Esophagus muscularis mucosa (tissue), 4 donors: ENCODE measurements around the gene AKAP13. TPM values are rescaled to one million over a fixed set of nuclear protein-coding genes. Genes with fewer than 3 reads are reported as not detected.

Source experiments
- DNase-seq: peaks from one replicate; pipeline ENCODE4 v3.0.0-alpha.2; 2017; ENCODE audit errors: extremely low spot score
- H3K27ac ChIP-seq, 4 donors: fragments of 200-600 bp; sonication (generic); replicated peaks in 1 of 4; 1 replicate in 3 of 4; 2 replicates in 1 of 4; pipeline ENCODE4 v1.5.1; 2016 to 2019; ENCODE audit warnings: mild to moderate bottlenecking in 1 of 4
- H3K27me3 ChIP-seq, 4 donors: fragments of 200-600 bp; sonication (generic); one replicate each; pipeline versions ENCODE4 v1.5.1 to v1.6.0; 2016 to 2019
- H3K36me3 ChIP-seq, 4 donors: fragments of 200-600 bp; sonication (generic); one replicate each; pipeline ENCODE4 v1.5.1; 2016 to 2019
- H3K4me1 ChIP-seq, 4 donors: fragments of 200-600 bp; sonication (generic); one replicate each; pipeline ENCODE4 v1.5.1; 2016 to 2019
- H3K4me3 ChIP-seq, 4 donors: fragments of 200-600 bp; sonication (generic); 1 replicate in 2 of 4; 2 replicates in 2 of 4; pipeline ENCODE4 v1.5.1; 2016 to 2019; ENCODE audit warnings: mild to moderate bottlenecking in 4 of 4, moderate library complexity in 1 of 4
- H3K9me3 ChIP-seq, 4 donors: fragments of 200-600 bp; sonication (generic); 1 replicate in 3 of 4; 2 replicates in 1 of 4; pipeline ENCODE4 v1.5.1; 2016 to 2019
- CTCF ChIP-seq, 3 experiments: fragments of 200-600 bp in 2 of 3; fragments of 450-650 bp in 1 of 3; sonication (generic) in 2 of 3; IDR thresholded peaks; one replicate each; pipeline ENCODE4 v1.5.1; 2017 to 2019; ENCODE audit warnings: antibody characterized with exemption in 3 of 3, mild to moderate bottlenecking in 2 of 3, moderate library complexity in 1 of 3
- EP300 ChIP-seq: sonication (generic); formaldehyde crosslinking; IDR thresholded peaks from one replicate; pipeline ENCODE4 v1.6.1; 2017; ENCODE audit warnings: antibody characterized with exemption
- POLR2A ChIP-seq: fragments of 450-650 bp; IDR thresholded peaks from one replicate; pipeline ENCODE4 v1.6.1; 2017; ENCODE audit warnings: antibody characterized with exemption, moderate library complexity, mild to moderate bottlenecking, low read depth
- POLR2AphosphoS5 ChIP-seq, 2 donors: sonication (generic); formaldehyde crosslinking; IDR thresholded peaks; one replicate each; pipeline ENCODE4 v1.6.1; 2017; ENCODE audit warnings: antibody characterized with exemption in 2 of 2
- WGBS: methylation state at CpG from one replicate; pipeline ENCODE4 v1.1.5; 2018; 5-methylcytosine and 5-hydroxymethylcytosine counted together
- intact Hi-C: fragments of 100-400 bp; cut with DNase I; formaldehyde crosslinking; loops from one replicate; pipeline ENCODE4 v1.15.1; 2023
- total RNA-seq, 4 donors: library from RNA; depleted of rRNA; stranded (reverse); fragments of >200 nt; gene quantifications; one replicate each; pipeline versions ENCODE4 v1.1.0 to v1.2.1, GENCODE V29; 2016

The AKAP13 gene
- total RNA-seq, 4 donors from 2014 or later: 232 to 323 (median 284) TPM

- 85% methylated on average over 5 of the region's 5 CpGs for WGBS
Observed at GRCh38 chr15:85403745-85404144, 23.3 kb downstream of the AKAP13 start.

DNA sequence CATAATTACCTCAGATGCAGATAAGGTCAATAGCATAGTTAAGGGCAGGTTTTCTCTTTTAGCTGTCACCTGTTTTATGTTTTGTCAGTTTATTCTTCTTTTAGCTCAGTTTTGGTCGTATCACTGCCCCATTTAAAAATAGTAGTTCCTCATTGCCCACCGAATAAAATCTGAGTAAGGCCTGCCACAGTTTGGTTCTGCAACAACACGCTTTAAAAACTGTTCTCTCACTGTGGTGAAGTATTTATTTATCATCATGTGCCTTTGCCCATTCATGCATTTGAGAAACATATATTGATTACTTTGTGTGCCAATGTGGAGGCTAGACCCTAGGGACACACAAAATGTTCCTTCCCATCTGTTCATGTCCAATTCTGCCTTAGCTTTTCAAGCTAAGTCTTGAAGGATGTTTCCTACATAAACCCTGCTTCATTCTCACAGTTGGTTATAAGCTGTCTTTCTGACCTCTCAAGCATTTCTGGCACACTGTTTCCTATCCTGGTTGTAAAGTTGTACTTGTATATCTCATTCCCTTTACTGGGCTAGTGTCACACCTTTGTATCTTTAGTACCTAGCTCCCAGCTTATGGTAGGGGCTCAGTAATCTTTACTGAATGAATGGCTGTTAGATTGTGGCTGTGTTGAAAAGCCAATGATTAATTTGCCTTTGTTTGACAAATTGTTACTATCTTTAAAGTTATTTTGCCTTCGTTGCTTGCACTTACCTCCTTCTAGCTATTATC is 23.9 kb downstream of the AKAP13 start:
- intact Hi-C loops: no loop called here
- Histone ChIP-seq H3K36me3 (no peaks in the 10 kb centered on the region), H3K9me3 (no peaks in the 10 kb centered on the region), H3K27me3 (no peaks in the 10 kb centered on the region), H3K27ac (peak overlapping the region; percentile 58 to 74 (median 64)), H3K4me1 (peaks cover 77 to 97% (median 91%) of the 10 kb centered on the region in 4 donors), H3K4me3 (no peak overlapping the region)
- 42% methylated on average over 4 of the region's 4 CpGs for WGBS
- TF ChIP-seq EP300 (no peak), POLR2AphosphoS5 (IDR thresholded peaks at IDR 0.05) (no peak), POLR2A (no peak), CTCF (IDR thresholded peaks at IDR 0.05) (no peak)
- no peak for DNase-seq

More at GRCh38 chr15:85403745-85404144, 23.3 kb downstream of the AKAP13 start:
- TF ChIP-seq POLR2AphosphoS5 (IDR thresholded peaks at IDR 0.05): no peak
- no peak for TF ChIP-seq POLR2A
- TF ChIP-seq CTCF (IDR thresholded peaks at IDR 0.05): no peak
- no peak for TF ChIP-seq EP300
- Histone ChIP-seq H3K9me3 (no peaks in the 10 kb centered on the region), H3K27me3 (no peaks in the 10 kb centered on the region), H3K4me1 (peaks cover 77 to 92% (median 90%) of the 10 kb centered on the region in 4 donors), H3K27ac (peak overlapping the region; percentile 58 to 74 (median 64)), H3K36me3 (no peaks in the 10 kb centered on the region), H3K4me3 (no peak overlapping the region)
- intact Hi-C loops: no loop called here
- no peak for DNase-seq

DNA sequence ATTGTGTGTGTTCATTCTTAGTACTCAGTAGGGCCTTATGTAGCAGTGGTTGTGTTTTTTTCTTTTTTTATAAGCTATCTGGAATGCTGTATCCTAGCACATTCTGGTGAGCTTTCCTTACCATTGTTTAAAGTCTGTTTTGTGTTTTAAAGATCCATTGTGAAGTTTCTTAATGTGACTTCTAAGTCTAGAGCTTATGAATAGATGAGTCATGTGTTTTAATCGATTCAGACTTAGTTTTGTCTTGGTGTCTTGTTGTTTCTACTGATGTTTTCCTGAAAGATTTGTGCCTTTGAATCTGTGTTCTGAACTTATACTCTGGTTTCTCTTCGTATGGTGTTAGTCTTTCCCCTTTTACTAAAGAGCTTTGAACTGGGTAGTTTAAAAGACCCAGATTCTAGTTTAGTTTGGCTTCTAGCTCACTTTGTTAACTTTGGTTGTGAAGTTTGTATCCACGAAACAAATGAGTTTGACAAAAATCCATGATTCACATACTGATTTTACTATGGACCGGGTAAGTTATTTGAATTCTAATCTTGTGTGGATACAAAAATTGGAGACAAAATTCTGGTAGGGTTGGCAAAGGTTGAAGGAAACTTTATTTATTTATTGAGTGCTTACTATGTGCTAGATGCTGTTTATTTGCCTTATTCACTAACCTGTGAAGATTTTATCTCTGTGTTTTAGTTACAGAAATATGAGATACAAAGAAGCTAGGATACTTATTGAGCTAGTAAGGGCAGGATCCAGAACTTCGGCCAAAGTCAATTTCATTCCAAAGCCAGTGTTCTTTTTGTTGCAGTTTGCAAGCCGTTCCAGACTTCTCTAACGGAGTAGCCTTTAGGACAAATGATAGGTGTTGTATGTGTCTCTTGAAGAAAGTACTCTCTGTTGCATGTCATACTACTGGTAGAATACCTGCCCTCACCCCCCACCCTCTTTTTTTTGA is 24.8 kb downstream of the AKAP13 start:
- Histone ChIP-seq H3K27me3 (no peaks in the 10 kb centered on the region), H3K36me3 (no peaks in the 10 kb centered on the region), H3K27ac (peak overlapping the region; percentile 58 to 74 (median 64)), H3K4me3 (no peak overlapping the region), H3K9me3 (no peaks in the 10 kb centered on the region), H3K4me1 (peaks cover 74 to 92% (median 86%) of the 10 kb centered on the region in 4 donors)
- TF ChIP-seq CTCF (IDR thresholded peaks at IDR 0.05): no peak
- no peak for TF ChIP-seq EP300
- TF ChIP-seq POLR2AphosphoS5 (IDR thresholded peaks at IDR 0.05): no peak
- TF ChIP-seq POLR2A: no peak
- intact Hi-C loops: no loop called here
- no peak for DNase-seq
- 56% methylated on average over 7 of the region's 7 CpGs for WGBS

GRCh38 chr15:85406916-85407315 is 26.5 kb downstream of the AKAP13 start:
- no peak for DNase-seq
- Histone ChIP-seq H3K36me3 (no peaks in the 10 kb centered on the region), H3K9me3 (no peaks in the 10 kb centered on the region), H3K4me3 (no peak overlapping the region), H3K4me1 (peaks cover 66 to 92% (median 85%) of the 10 kb centered on the region in 4 donors), H3K27me3 (no peaks in the 10 kb centered on the region), H3K27ac (peak overlapping the region; percentile 46 to 74 (median 54))
- intact Hi-C loops: no loop called here
- 90% methylated on average over 4 of the region's 4 CpGs for WGBS
- TF ChIP-seq POLR2AphosphoS5 (IDR thresholded peaks at IDR 0.05) (no peak), CTCF (IDR thresholded peaks at IDR 0.05) (no peak), EP300 (no peak), POLR2A (no peak)
